Cerebellar cortex (tissue), 1 donor: Measurements from ENCODE around the gene CAP2.
"Not testable (repeated sequence)": the region's sequence is repeated elsewhere in the genome, so short reads cannot be mapped to it uniquely, and the experiment has no call there.

ENCODE experiments used
- DNase-seq: peaks from one replicate; pipeline ENCODE4 v3.0.0-alpha.2; 2015; ENCODE audit warnings: low spot score

The CAP2 gene

DNA sequence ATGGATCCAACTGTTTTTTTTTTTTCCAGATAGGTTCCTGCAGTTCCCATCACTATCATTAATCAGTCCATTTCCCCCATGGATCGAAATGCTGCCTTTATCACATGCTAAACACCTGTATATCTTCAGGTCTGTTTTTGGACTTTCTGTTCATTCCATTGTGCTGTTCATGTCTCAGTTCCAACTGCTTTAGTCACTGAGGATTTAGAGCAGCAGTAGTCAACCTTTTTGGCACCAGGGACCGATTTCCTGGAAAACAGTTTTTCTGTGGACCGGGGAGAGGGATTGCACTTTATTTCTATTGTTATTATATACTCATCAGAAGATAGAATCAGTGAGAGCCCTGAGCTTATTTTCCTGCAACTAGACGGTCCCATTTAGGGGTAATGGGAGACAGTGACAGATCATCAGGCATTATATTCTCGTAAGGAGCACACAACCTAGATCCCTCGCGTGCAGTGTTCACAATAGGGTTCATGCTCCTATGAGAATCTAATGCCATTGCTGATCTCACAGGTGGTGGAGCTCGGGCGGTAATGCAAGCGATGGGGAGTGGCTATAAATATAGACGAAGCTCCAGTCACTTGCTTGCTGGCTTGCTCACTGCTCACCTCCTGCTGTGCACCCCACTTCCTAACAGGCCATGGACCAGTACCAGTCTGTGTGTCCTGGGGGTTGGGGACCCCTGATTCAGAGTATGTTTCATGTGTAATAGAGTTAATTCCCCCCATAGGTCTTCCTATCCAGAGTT, 46.0 kb downstream of the CAP2 start:
- DNase-seq = no peak

DNA sequence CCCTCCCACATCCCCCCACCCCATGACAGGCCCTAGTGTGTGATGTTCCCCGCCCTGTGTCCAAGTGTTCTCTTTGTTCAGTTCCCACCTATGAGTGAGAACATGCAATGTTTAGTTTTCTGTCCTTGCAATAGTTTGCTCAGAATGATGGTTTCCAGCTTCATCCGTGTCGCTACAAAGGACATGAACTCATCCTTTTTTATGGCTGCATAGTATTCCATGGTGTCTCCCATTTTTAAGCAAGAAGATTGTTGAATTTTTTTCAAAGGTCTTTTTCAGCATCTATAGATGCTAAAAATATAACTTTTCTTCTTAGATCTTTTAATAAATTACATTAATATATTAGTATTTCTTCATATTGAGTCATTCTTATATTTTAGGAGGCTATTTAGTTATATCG, 47.4 kb downstream of the CAP2 start:
- not testable (repeated sequence) for DNase-seq

DNA sequence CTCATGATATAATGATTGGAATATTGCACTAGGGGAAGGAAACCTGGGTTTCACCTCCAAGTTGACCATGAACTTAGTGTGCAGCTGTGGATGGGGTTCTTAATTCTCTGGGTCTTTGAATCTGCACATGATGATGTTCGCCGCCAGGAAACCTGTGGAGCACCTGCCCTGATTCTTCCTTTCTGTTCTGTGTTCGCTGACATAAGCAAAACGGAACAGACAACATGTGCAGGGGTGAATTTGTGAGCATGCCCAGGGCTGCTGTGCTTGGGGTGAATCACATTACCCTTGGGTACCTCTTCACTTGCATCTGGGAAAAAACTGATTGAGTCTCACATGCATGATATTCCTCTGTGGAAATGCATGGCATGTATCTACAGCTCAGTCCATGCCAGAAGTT, 48.8 kb downstream of the CAP2 start:
- DNase-seq = no peak

GRCh38 chr6:17446713-17447112, 53.3 kb downstream of the CAP2 start:
- DNase-seq = no peak

DNA sequence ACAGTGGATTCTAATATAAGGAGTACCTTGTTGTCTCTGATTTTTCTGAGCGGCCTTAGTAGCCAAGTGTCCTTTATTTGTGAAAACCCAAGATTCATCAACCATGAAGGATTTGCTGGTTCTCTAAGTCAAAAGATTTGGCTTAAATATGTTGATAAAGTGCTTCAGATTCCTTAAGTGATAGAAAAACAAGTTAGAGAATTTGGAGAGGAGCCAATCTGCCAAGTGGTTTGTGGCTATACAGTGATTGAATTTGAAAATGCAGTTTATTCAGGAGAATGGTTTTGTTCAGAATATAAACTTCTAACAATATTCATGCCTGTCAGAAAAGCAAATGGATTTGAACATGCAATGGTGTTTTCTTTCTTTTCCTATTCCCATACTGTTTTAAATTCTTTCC, 54.8 kb downstream of the CAP2 start:
- no peak for DNase-seq

- DNase-seq = no peak
Measured at GRCh38 chr6:17450397-17450796, 57.0 kb downstream of the CAP2 start.

DNA sequence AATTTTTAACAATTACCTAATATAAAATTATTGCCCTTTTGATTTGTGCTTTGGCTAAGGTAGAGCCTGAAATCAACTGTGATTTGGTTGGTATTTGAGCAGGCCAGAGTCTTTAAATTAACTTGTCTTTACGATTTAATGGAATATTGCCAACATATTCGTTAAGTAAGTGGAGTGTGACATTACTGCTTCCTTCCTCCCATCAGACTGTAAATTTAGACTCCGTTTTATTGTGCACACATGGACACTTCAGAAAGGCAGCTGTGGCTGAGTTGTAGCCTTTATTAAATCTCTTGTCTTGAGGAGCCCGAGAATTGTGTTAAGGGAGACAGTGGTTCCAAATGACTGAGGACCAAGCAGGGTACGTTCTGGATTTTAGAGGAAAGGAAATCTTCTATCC, 57.4 kb downstream of the CAP2 start:
- DNase-seq = no peak

DNA sequence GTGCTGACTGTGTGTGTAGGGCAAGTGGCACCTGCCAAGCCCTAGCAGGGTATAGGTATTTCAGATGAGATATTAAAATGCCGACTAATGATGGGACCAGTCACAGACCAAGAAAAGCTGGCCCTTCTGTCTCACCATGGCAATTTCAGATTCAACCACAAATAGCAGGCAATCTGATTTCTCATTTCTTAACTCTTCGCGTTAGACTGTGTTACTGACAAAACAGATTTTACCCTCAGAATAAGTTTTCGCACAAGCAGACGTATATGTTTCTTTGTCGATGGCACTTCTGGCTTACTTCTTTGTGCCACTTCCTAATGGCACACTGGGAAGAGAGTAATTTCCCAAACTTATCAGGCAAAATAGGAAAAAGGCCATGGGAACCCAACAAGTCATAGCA, 58.7 kb downstream of the CAP2 start:
- DNase-seq = no peak

- no peak for DNase-seq
Measured at GRCh38 chr6:17454316-17455005, 61.1 kb downstream of the CAP2 start.

- DNase-seq = no peak
Measured at GRCh38 chr6:17455919-17456318, 62.5 kb downstream of the CAP2 start.

DNA sequence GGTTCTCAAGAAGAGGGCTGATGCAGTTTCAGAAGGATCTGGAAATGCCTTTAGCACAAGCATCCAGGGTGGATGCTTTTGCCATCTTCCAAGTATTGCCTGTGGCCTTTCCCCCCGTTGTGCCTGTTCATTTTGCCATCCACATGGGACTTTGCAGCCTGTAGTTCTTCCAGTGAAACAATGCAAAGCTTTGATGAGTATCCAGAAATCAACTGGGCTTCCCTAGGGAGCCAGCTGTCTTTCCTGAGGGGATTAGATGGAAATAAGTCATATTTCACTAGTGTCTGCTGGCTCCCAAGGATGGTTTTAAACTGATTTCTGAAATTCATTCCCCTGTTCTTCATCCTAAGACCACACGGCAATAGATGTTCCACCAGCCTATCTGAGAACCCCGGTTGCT, 63.3 kb downstream of the CAP2 start:
- no peak for DNase-seq

GRCh38 chr6:17457405-17457804, 64.0 kb downstream of the CAP2 start:
- no peak for DNase-seq

DNA sequence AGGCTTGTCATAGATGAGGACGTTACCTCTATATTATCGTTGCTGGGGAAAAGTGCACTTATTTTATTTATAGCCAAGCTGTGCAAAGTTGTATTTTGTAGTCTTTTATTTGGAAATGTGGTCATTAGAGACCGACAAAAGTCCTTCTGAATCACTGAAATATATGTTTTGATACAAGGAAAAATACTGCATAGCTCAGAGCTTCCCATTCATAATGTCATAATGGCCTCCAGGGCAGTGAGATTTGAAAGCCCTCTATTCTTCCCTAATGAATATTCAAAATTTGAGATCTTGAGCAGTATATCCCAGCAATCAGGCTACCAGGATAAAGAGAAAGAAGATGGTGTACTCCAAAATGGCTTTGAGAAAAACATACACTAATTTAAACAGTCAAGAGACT, 64.6 kb downstream of the CAP2 start:
- no peak for DNase-seq

- no peak for DNase-seq
Measured at GRCh38 chr6:17458966-17459365, 65.6 kb downstream of the CAP2 start.

DNA sequence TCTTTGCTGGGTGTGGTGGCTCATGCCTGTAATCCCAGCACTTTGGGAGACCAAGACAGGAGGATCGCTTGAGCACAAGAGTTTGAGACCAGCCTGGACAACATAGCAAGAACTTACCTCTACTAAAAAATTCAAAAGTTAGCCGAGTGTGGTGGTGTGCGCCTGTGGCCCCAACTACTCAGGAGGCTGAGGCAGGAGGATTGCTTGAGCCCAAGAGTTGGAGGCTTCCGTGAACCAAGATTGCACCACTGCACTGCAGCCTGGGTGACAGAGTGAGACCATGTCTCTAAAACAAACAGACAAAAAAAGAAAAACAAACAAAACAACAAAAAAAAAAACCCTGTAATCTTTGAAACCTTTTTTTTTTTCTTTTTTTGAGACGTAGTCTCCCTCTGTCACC, 67.5 kb downstream of the CAP2 start:
- DNase-seq = no peak

DNA sequence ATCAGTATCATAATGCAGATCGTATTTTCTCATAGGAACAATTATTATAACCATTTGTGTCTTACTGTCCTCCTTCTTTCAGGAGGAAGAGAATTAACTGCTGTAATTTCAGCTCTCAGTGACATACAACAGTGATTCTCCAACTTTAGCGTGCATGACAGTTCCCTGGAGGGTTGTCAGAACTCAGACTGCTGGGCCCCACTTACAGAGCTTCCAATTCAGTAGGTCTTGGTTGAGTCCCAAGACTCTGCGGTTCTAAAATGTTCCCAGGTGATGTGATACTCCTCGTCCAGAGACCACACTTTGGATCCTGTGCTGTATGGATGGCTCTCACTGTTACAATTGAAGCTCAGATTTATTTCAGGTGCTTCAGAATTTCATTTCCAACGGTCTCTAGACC, 72.8 kb downstream of the CAP2 start:
- no peak for DNase-seq

- DNase-seq = no peak
Measured at GRCh38 chr6:17466707-17467106, 73.3 kb downstream of the CAP2 start.

GRCh38 chr6:17469006-17469832, 75.8 kb downstream of the CAP2 start:
- no peak for DNase-seq

DNA sequence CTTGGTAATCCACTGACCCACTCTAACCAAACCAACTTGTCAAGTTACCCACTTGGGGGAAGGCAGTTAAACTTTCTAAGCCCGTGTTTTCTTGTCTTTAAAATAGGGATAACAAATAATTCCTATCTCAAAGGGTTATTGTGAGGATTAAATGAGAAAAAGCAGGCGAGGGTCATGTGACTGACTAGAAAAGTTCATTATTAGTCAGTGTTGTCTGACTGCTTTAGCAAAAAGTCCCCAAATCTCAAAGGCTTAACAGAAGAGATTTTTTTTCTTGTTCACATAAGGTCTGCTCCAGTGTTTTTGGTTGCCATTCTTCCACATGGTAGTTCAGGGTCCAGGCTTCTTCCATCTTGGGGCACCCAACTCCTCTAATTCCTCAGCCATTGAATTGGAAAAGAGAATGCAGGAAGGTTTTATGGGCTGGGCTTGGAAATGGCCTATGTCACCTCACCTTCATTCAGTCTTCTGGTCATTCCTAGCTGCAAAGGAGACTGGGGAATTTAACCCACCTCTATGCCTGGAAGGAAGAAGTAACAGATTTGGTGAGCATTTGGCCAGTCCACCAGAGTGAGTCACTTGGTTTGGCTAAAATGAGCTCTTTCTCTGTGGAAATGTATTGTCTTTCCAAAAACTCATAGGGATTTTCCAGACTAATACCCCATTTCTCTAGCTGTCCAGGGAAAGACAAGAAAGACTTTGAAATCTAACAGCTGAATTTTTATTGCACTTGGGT, 77.0 kb downstream of the CAP2 start:
- DNase-seq = peak; percentile 33

GRCh38 chr6:17470938-17471327, 77.5 kb downstream of the CAP2 start:
- no peak for DNase-seq

- no peak for DNase-seq
Measured at GRCh38 chr6:17472653-17473183, 79.3 kb downstream of the CAP2 start.

- DNase-seq = no peak
Measured at GRCh38 chr6:17473554-17473953, 80.2 kb downstream of the CAP2 start.
